Mucosa of descending colon (tissue), 3 donors: ENCODE data around the gene ENOX2. TPM values are rescaled to one million over a fixed set of nuclear protein-coding genes. Genes with fewer than 3 reads are reported as not detected.
"Not testable (repeated sequence)": the region's sequence is repeated elsewhere in the genome, so short reads cannot be mapped to it uniquely, and the experiment has no call there.

ENCODE experiments used
- ATAC-seq: fragments of 200-7000 bp; cut with Tn5 transposase; one replicate; pipeline ENCODE4 v1.9.1; 2020; ENCODE audit warnings: mild to moderate bottlenecking, moderate library complexity
- DNase-seq, 3 donors: peaks; one replicate each; pipeline ENCODE4 v3.0.0-alpha.2; 2020
- H3K36me3 ChIP-seq: fragments of 200-600 bp; one replicate; pipeline ENCODE4 v1.8.0; 2021; ENCODE audit warnings: low read depth, mild to moderate bottlenecking
- H3K4me1 ChIP-seq: fragments of 200-600 bp; one replicate; pipeline ENCODE4 v1.8.0; 2021; ENCODE audit warnings: low read depth, mild to moderate bottlenecking
- H3K4me3 ChIP-seq: fragments of 200-600 bp; one replicate; pipeline ENCODE4 v1.8.0; 2021; ENCODE audit warnings: mild to moderate bottlenecking
- H3K9me3 ChIP-seq: fragments of 200-600 bp; one replicate; pipeline ENCODE4 v1.8.0; 2021; ENCODE audit warnings: mild to moderate bottlenecking
- CTCF ChIP-seq: fragments of 200-600 bp; IDR thresholded peaks from one replicate; pipeline ENCODE4 v1.8.0; 2022; ENCODE audit warnings: antibody characterized with exemption, mild to moderate bottlenecking
- intact Hi-C, 2 donors: fragments of 100-400 bp; cut with DNase I in 1 of 2; cut with micrococcal nuclease in 1 of 2; formaldehyde crosslinking; loops; one replicate each; pipeline versions ENCODE4 v1.11.0 to v1.11.1; 2022; cut with DNase I, micrococcal nuclease
- total RNA-seq, 3 donors: library from RNA; stranded (reverse); fragmentation: NEBNext Ultra II Directional in 2 of 3; extraction: Animal tissue kit (Norgen Biotek cat#: 25700) in 2 of 3; gene quantifications; one replicate each; pipeline versions ENCODE4 v1.2.1 to v1.2.4, GENCODE V29; 2021 to 2023
- donor health status: DM: no; HTN: no; CAD: no; lungs with moderate emphysema.
- donor health status: DM: no; HTN: no; CAD: no.
- donor health status: DM: no; HTN: yes; CAD: no.

ENOX2 gene
- total RNA-seq, 3 donors from 2014 or later, result 8.2 to 19.9 (median 11.5) TPM

DNA sequence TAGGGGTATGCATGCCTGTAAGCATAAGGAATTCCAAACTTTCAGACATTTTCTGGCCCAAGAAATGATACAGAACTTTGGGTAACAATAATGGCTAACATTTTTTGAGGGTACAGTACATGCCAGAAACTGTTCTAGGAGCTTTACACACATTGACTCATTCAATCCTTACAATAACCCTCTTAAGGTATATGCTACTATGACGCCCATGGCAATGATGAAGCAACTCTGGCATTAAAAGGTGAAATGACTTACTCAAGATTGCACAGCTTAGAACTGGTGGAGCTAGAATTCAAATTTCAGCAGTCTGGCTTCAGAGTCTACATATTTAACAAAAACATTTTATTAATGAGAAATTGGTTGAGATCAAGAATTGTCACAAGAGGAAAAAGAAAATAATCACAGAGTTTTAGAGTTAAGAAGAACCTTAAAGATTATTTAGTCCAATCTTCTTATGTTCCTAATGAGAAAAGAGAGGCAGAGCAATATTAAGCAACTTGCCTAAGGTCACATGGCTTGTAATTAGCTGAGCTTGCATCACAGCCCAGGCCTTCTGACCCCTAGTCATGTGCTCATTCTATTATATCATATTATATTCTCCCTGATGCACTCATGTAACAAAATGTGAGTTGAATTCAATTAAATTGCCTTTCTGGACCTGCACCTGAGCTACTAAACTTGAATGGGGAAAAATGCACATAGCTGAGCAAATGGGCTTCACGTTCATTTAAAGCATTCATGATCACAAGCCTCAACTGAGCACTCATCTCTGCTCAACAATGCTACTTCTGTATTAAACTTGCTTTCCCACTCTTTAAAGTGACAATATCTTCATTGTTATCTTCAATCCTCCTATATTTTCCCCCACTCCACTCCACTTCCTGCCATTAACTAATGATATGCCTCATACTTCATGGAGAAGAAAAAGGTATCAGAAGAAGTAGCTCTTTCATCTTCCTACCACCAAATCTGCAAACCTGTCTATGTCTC is 73.2 kb downstream of the ENOX2 start:
- no peaks in the 10 kb centered on the region for H3K4me1 ChIP-seq
- ATAC-seq (no peak), DNase-seq (no peak)
- H3K4me3 ChIP-seq, result no peak overlapping the region
- H3K9me3 ChIP-seq, result no peaks in the 10 kb centered on the region
- no peak for TF ChIP-seq CTCF
- H3K36me3 ChIP-seq, result no peaks in the 10 kb centered on the region
- intact Hi-C loops, result no loop called here

GRCh38 chrX:130828641-130829040 is 74.4 kb downstream of the ENOX2 start:
- TF ChIP-seq CTCF, result no peak
- no peak for DNase-seq
- Histone ChIP-seq H3K9me3 (no peaks in the 10 kb centered on the region), H3K4me1 (no peaks in the 10 kb centered on the region), H3K4me3 (no peak overlapping the region), H3K36me3 (no peaks in the 10 kb centered on the region)
- intact Hi-C loops, result no loop called here
- ATAC-seq, result no peak

- DNase-seq (no peak), ATAC-seq (no peak)
- intact Hi-C loops, result no loop called here
- no peak for TF ChIP-seq CTCF
- Histone ChIP-seq H3K4me3 (no peak overlapping the region), H3K9me3 (no peaks in the 10 kb centered on the region), H3K4me1 (no peaks in the 10 kb centered on the region), H3K36me3 (no peaks in the 10 kb centered on the region)
These were observed 75.4 kb downstream of the ENOX2 start for GRCh38 chrX:130827648-130828047.

DNA sequence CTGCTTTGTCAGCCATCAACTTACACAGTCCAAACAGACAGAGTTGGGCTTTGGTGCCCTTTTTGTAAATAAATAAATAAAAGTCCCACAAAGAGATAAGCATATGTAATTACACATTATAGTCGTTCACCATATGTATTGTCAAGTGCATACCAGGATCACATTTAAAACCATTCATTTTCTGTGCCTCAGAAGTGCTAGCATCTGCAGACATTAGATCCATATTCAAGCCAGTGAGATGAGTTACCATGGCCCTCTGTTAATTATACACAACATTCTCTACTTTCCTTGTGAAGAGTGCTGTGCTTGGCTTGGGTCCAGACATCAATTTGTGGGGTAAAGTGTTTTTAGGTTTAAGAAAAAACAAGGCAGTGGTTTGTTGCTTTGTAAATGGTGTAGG is 76.8 kb downstream of the ENOX2 start:
- Histone ChIP-seq H3K9me3 (no peaks in the 10 kb centered on the region), H3K4me1 (no peaks in the 10 kb centered on the region), H3K4me3 (no peak overlapping the region), H3K36me3 (no peaks in the 10 kb centered on the region)
- TF ChIP-seq CTCF, result no peak
- no peak for DNase-seq
- no peak for ATAC-seq
- intact Hi-C loops, result no loop called here

- no peaks in the 10 kb centered on the region for H3K4me1 ChIP-seq
- ATAC-seq (no peak), DNase-seq (no peak)
- no peak for TF ChIP-seq CTCF
- no peaks in the 10 kb centered on the region for H3K36me3 ChIP-seq
- no peak overlapping the region for H3K4me3 ChIP-seq
- no peaks in the 10 kb centered on the region for H3K9me3 ChIP-seq
- intact Hi-C loops, result no loop called here
These were observed 77.5 kb downstream of the ENOX2 start for GRCh38 chrX:130825525-130825924.

DNA sequence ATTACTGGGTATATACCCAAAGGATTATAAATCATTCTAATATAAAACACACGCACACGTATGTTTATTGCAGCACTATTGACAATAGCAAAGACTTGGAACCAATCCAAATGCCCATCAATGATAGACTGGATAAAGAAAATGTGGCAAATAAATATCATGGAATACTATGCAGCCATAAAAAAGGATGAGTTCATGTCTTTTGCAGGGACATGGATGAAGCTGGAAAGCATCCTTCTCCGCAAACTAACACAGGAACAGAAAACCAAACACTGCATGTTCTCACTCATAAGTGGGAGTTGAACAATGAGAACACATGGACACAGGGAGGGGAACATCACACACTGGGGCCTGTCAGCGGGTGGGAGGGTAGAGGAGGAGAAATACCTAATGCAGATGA is 83.6 kb downstream of the ENOX2 start:
- H3K9me3 ChIP-seq, H3K4me1 ChIP-seq, DNase-seq, intact Hi-C loops, H3K36me3 ChIP-seq, ATAC-seq, H3K4me3 ChIP-seq: not testable (repeated sequence)

DNA sequence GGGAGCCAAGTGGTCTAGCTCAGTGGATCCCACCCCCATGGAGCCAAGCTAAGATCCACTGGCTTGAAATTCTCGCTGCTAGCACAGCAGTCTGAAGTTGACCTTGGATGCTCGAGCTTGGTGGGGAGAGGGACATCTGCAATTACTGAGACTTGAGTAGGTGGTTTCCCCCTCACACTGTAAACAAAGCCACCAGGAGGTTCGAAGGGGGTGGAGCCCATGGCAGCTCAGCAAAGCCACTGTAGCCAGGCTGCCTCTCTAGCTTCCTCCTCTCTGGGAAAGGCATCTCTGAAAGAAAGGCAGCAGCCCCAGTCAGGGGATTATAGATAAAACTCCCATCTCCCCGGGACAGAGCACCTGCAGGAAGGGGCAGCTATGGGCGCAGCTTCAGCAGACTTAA is 89.1 kb downstream of the ENOX2 start:
- ATAC-seq, H3K36me3 ChIP-seq, H3K4me3 ChIP-seq, intact Hi-C loops, H3K4me1 ChIP-seq, DNase-seq, H3K9me3 ChIP-seq: not testable (repeated sequence)
